HG02840 (cell line): ENCODE measurements around the gene NOS1AP.
"Not testable (repeated sequence)": the region's sequence is repeated elsewhere in the genome, so short reads cannot be mapped to it uniquely, and the experiment has no call there.

Source experiments
- ATAC-seq: cut with Tn5 transposase; IDR thresholded peaks from one replicate; pipeline ENCODE4 v1.9.1; 2021; ENCODE audit warnings: mild to moderate bottlenecking, moderate library complexity, moderate number of reproducible peaks; ENCODE audit not compliant: unreplicated experiment, low FRiP score

Gene NOS1AP

GRCh38 chr1:162056043-162056442 is 13.4 kb upstream of the NOS1AP start:
- no peak for ATAC-seq

GRCh38 chr1:162056579-162056978 is 12.9 kb upstream of the NOS1AP start:
- ATAC-seq = no peak

GRCh38 chr1:162059721-162060120 is 9.8 kb upstream of the NOS1AP start:
- ATAC-seq = no peak

DNA sequence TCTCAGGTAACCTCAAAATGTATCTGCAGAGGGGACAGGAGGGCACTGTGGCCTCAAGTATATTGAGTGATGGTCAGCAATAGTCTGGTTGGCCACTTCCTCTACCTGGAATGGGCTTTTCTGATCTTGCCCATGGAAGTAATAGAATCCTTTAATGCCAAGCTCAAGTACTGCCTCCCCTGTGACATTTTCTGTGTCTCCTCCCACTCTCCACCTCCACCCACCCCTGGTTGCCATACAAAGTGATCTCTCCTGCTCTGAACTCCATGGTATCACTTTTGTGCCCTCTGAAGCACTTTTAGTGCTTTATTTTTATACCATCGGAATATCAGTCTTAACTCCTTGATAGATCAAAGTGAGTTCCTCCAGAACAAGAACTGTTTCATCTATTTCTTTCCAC is 9.2 kb upstream of the NOS1AP start:
- ATAC-seq = no peak

DNA sequence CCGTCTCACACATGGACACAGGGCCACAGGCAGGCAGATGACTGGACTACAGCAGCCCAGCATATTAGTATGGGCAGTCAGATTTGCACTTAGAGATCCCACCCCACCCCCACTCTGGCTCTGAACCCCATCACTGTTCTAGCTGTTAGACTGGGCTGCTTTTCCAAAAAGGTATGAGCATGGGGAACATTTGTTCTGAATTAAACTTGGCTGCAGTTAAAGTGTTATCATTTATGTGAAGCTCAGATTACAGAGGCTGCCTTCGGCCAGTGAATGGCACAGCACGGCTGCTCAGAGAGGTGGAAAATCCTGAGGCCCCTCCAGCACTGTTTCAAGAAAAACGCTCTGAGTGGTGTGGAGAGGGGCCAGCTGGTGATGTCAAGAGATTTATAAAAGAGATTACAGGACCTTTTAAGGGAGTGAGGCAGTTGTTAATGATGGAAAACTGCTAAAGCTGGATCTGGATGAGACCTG is 6.9 kb upstream of the NOS1AP start:
- no peak for ATAC-seq

DNA sequence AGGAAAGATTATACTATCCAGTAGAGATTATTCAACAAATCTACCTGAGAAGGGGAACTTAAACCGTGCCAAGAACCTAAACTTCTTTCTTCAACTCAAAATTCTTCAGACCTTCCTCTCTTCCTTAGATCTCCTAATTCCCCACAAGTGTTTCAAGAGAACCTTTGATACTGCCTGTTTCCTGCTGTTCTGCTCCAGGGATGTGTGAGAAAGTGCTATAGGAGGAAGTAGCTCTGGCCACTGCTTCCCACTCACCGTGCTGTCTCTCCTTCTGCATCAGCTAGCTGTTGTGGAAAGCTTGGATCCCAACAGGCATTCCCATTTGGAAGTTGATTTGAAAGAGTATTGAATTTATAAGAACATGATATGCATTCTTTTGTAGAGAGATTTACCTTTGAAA is 4.5 kb upstream of the NOS1AP start:
- ATAC-seq = no peak

DNA sequence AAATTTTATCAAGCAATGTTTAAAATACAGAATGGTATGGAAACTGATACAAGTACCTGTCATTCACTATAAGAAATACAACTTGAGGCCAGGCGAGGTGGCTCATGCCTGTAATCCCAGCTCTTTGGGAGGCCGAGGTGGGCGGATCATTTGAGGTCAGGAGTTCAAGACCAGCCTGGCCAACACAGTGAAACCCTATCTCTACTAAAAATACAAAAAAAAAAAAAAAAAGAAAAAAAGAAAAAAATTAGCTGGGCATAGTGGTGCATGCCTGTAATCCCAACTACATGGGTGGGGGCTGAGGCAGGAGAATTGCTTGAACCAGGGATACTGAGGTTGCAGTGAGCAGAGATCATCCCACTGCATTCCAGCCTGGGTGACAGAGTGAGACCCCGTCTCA is 2.7 kb upstream of the NOS1AP start:
- ATAC-seq = not testable (repeated sequence)

DNA sequence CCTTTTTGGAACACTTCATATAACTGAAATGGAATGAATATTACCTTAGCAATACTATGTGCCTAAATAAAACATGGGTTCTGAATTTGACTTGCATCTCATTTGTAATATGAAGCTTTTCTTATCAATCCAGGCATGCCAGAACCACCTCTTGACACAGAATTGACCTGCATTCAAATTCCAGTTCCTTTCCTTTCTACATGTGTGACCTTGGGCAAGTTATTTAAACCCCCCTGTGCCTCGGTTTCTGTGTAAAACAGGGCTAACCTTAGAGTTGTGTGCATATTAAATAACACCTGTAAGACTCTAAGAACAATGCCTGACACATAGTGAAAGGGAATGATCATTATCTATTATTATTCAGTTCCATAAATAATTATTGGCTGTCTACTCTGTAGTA is 2.0 kb upstream of the NOS1AP start:
- ATAC-seq = no peak

DNA sequence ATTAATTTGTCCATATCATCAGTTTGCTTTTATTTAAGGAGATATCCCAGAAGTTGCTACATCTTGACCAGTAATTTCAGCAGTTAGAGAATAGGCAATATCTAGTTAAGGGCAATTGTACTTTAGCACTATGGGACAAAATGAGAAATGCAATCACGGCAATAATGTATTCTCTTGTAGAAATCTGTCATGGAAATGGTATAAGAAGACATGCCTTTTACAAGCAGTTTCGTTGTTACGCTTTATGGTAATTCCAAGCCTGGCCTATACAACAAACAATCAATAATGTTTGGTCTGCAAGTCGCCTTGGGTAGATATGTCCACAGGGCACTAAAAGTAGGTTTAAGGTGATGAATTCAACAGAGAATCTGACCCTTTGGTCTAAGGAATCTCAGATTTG is 1.2 kb upstream of the NOS1AP start:
- no peak for ATAC-seq

DNA sequence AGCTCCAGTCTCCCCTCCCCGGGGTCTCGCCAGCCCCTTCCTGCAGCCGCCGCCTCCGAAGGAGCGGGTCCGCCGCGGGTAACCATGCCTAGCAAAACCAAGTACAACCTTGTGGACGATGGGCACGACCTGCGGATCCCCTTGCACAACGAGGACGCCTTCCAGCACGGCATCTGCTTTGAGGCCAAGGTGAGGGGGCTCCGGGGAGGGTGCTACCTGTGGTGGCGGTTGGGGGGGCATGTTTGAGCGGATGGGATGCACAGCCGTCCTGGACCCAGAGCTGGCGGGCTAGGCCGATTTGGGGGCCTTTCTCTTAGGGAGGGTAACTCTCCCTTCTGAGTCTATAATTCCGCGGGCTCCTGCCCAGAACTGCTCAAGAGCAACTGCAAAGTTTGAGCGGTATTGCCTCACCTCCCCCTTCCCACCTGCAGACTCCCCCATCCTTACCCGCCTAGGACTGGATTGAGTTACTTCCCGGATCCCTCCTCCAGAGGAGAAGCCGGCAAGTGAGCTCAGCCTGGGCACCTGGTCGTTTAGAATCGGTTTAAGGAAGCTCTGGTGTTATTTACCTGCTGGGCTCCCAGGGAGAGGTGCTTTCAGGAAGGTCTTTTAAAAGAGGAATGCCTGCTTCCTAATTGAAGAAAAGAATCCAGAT is 730 bp downstream of the NOS1AP start:
- ATAC-seq = peak; percentile 20

DNA sequence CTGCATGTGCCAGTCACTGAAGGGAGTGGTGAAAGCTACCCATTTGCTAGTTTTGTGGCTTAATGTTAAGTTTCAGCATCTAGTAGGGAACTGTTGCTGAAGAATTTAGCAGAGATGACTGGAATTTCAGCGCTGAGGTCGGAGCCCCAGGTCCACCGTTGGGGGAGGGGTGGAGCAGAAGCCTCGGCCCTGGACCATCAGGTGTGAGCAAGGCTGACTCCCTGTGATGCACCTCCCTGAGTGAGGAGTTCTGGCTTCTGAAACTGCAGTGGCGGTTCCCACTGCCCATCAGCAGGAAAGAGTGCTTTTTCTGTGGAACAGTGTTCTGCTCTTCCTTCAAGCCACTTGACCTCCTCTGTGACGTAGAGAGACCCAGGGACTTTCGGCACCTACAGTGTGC is 1.3 kb downstream of the NOS1AP start:
- ATAC-seq = no peak

- ATAC-seq = no peak
Measured at GRCh38 chr1:162072740-162073139, 3.2 kb downstream of the NOS1AP start.

GRCh38 chr1:162074276-162075005 is 5.0 kb downstream of the NOS1AP start:
- ATAC-seq = no peak

DNA sequence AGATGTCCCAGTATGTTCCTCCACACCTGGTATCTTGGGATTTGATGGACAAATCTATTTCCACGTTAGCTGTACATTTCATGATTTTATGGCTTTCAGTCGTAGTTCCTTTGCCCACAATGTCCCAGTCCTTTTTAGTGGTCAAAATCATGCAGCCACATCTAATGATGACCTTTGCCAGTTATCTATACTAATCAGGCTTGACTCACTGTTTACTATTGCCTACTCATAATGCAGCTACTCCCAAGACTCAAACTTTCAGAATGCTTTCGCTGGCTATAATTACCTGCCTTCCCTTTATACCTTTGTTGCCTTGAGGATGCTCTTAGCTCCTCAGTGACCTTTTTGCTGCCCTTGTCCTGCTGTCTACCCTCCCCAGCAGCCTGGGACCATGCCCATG is 6.4 kb downstream of the NOS1AP start:
- ATAC-seq = no peak

DNA sequence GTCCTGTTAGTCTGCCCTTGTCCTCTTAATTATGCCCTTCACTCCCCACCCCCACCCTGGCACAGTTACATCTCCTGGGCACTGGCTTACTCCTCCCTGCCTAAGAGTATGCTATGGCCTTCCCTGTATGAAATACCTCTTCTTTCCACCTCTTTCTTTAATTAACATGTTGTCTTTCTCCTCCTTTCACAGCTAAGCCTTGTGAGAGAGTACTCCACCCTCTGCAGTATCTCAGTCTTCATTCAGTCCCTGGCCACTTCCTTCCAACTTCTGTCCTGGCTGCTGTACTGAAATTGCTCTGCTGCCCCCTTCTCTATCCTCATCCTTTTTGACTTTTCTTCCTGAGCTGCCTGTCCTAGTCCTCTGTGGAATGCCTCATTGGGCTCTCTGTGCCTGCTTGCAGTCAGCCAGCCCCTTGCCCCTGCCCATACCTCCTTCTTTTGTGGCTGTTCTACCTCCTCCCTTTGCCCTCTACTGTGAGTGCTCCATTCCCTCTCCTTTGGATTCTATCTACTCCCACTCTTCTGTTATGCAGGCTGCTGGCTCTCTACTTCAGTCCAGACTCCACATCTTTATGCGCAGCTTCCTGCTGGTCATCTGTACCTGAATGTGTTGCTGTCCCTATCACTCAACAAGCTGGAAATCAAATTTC is 8.3 kb downstream of the NOS1AP start:
- ATAC-seq = no peak

DNA sequence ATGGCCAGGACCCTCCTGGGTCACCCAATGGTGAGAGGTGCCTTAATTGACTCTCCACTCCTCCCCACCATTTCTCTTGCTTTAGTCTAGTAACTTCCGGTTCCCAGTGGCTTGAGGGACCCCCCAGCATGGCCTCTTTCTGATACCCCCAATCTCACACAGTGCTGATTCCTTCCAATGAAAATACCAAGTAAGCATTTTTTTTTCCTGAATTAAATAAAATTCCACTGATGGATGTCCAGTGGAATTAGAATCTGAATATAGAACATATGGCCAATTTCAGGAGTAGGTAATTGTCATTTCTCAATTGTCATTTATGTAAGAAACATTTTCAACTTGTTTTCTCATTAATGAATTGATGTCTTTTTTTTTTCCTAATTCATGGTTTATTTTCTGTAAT is 9.5 kb downstream of the NOS1AP start:
- ATAC-seq = no peak

DNA sequence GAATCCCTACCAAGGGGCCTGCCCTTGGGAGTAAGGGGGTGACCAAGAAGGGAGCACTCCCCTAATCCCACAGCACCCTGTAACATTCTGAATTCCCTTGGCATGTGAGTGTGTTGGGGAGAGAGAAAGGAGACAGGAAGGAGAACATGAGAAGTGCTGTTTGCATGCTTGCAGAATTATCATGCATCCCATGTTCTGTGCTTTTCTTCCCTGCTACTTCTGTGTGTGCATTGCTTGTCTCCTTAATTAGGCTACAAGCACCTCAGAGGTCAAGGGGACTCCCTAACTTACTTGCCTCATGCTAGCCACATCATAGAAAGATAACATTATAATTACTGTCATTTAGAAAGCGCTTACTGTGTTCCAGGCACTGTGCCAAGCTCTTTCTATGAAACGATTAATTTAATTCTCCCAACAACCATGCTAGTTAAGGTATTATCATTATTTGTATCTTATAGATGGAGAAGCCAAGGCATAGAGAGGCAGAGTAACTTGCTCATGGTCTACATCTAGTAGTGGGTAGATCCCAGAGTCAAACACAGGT is 11.1 kb downstream of the NOS1AP start:
- ATAC-seq = no peak

DNA sequence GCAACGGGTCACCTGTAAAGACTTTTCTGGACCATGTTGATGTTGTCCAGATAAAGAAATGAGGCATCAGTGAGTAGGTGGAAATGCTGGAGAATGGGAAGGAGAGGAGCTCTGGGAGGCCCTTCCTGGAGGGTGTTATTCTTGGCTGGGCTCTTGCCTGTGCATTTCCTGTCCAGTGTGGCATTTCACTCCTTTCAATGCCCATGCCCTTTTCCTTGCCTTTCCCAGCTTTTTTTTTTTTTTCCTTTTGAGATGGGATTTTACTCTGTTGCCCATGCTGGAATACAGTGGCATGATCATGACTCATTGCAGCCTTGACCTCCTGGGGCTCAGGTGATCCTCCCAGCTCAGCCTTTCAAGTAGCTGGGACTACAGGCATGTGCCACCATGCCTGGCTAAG is 11.8 kb downstream of the NOS1AP start:
- no peak for ATAC-seq

DNA sequence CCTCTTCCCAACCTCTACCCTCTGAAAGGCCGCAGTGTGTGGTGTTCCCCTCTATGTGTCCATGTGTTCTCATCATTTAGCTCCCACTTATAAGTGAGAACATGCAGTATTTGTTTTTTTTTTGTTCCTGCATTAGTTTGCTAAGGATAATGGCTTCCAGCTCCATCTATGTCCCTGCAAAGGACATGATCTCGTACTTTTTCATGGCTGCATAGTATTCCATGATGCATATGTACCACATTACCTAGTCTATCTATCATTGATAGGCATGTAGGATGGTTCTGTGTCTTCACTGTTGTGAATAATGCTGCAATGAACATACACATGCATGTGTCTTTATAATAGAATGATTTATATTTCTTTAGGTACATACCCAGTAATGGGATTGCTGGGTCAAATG is 12.6 kb downstream of the NOS1AP start:
- ATAC-seq = not testable (repeated sequence)

DNA sequence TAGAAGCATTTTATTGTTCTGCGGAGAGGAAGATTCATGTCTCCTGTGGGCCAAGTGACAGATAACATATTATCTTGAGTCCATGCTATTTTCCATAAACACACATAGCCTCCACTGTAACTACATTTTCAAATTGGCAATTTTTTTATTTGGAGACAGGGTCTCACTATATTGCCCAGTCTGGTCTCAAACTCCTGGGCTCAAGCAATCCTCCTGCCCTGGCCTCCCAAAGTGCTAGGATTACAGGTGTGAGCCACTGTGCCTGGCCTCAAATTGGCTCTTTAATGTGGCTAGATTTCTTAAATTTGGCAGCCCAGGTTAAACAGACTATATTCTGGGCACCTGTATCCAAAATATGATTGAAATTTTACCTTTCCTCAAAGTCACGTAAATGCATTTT is 13.8 kb downstream of the NOS1AP start:
- no peak for ATAC-seq

DNA sequence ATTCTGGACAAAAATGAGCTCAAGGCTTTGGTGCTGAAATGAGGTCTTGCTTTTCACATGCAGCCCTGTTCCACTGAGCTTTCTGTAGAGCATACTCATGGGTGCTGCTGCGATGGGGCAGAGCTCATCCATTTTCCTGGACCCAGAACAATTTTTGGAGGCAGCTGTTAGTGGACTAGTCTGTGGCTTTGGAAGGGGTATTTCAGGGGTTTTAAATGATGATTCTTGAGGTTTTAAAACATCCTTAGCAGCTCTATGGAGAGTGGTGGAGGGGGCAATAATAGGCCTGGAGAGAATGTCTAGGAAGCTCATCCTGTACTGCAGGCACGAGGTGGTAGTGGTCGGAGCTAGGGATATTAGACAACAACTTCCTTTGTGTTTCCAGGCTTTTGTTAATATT is 16.5 kb downstream of the NOS1AP start:
- ATAC-seq = no peak
